Esophagus squamous epithelium (tissue), 4 donors: ENCODE measurements around the gene C11orf21. TPM values are rescaled to one million over a fixed set of nuclear protein-coding genes. Genes with fewer than 3 reads are reported as not detected.

Source experiments
- small RNA-seq, 4 donors: library from RNA; depleted of rRNA; stranded (forward); fragments of <200 nt; gene quantifications; one replicate each; pipeline ENCODE3, GENCODE V24; 2016
- total RNA-seq, 4 donors: library from RNA; depleted of rRNA; stranded (reverse); fragments of >200 nt; gene quantifications; one replicate each; pipeline ENCODE4 v1.1.0, GENCODE V29; 2016

Gene C11orf21
- total RNA-seq, 4 donors from 2014 or later = 0.30 to 0.94 (median 0.76) TPM; not detected in 1

Small RNA genes within 50 kb of the gene (small RNA-seq; reads per million reads assigned to genes)
- gene RNU6-878P = 0 reads per million in 4 donors

Other genes starting within 250 kb of the C11orf21 start
- gene IGF2, start 162.5 kb downstream of the C11orf21 start, total RNA-seq = 10 to 100 TPM in 1 of 4 donors, 1 to 10 TPM in 2, under 1 TPM in 1; 0.76 to 35.3 (median 2.8) TPM
- gene INS, start 140.7 kb downstream of the C11orf21 start, total RNA-seq = not detected
- gene TH, start 130.1 kb downstream of the C11orf21 start, total RNA-seq = under 1 TPM in 2 of 4 donors, not detected in 2; 0.34 to 0.76 TPM
- gene ASCL2, start 31.3 kb downstream of the C11orf21 start, total RNA-seq = 1 to 10 TPM in 3 of 4 donors, under 1 TPM in 1; 0.67 to 5.1 (median 2.3) TPM
- gene TSPAN32, start 95 bp upstream of the C11orf21 start, total RNA-seq = 1 to 10 TPM in 1 of 4 donors, not detected in 3; 2.5 TPM
- 100 to 1,000 TPM; 110 to 265 (median 125) TPM for gene CD81, start 75.4 kb upstream of the C11orf21 start, total RNA-seq
- gene TSSC4, start 98.8 kb upstream of the C11orf21 start, total RNA-seq = 10 to 100 TPM; 24.2 to 35.5 (median 29.6) TPM
- gene TRPM5, start 142.6 kb upstream of the C11orf21 start, total RNA-seq = not detected
- 1 to 10 TPM in 1 of 4 donors, under 1 TPM in 3; 0.61 to 3.1 (median 0.72) TPM for gene KCNQ1, start 143.1 kb upstream of the C11orf21 start, total RNA-seq